A549 (cell line): Measurements from ENCODE around the gene CTCFL. TPM values are rescaled to one million over a fixed set of nuclear protein-coding genes. Genes with fewer than 3 reads are reported as not detected.

Source experiments
- ATAC-seq, 2 experiments: fragments of 200-7000 bp in 1 of 2; fragments of >200 bp in 1 of 2; cut with Nextera tagmentation in 1 of 2; cut with Tn5 transposase in 1 of 2; 3 replicates each; pipeline versions ENCODE4 v1.8.0 to v1.9.1; 2018 to 2020; ENCODE audit warnings: mild to moderate bottlenecking in 1 of 2, moderate library complexity in 1 of 2
- CTCF ChIA-PET: fragments of 300-600 bp; sonication (Branson Sonifier 250); formaldehyde crosslinking; extraction: SDS; loops from one replicate; lab custom pipeline; 2021; ENCODE audit warnings: antibody characterized with exemption, inconsistent platforms; lab: Yijun Ruan, JAX
- POLR2A ChIA-PET: fragments of 350-600 bp; formaldehyde crosslinking; extraction: SDS; loops from one replicate; lab custom pipeline; 2021; ENCODE audit warnings: antibody characterized with exemption, inconsistent platforms; lab: Yijun Ruan, JAX
- DNase-seq, 2 experiments: peaks; one replicate each; pipeline versions ENCODE4 v3.0.0 to v3.0.0-alpha.2; 2011 to 2016; ENCODE audit warnings: low read depth in 1 of 2, low spot score in 1 of 2
- FAIRE-seq: peaks from 2 replicates; lab custom pipeline; 2011; peaks lifted over from hg19 to GRCh38; lab: Jason Lieb, UNC
- H3K27ac ChIP-seq, 2 experiments: fragments of >200 bp; sonication (Bioruptor Twin); formaldehyde crosslinking; 3 replicates each; pipeline ENCODE4 v1.5.1; 2016 to 2017
- H3K4me1 ChIP-seq: fragments of >200 bp; sonication (Bioruptor Twin); formaldehyde crosslinking; 3 replicates; pipeline ENCODE4 v1.6.1; 2016
- H3K4me2 ChIP-seq: fragments of >200 bp; sonication (Bioruptor Twin); formaldehyde crosslinking; 3 replicates; pipeline ENCODE4 v1.6.1; 2016
- H3K4me3 ChIP-seq: fragments of >200 bp; sonication (Bioruptor Twin); formaldehyde crosslinking; 3 replicates; pipeline ENCODE4 v1.5.1; 2016
- H3K9me3 ChIP-seq: fragments of >200 bp; sonication (Bioruptor Twin); formaldehyde crosslinking; 3 replicates; pipeline ENCODE4 v1.6.1; 2016
- CHD4 ChIP-seq: fragments of 200-600 bp; sonication (generic); IDR thresholded peaks from 2 replicates; pipeline ENCODE4 v1.6.1; 2016; ENCODE audit warnings: antibody characterized with exemption, mild to moderate bottlenecking, borderline replicate concordance
- EHF ChIP-seq: fragments of 250-450 bp; sonication (Bioruptor Pico); IDR thresholded peaks from 2 replicates; pipeline ENCODE4 v1.5.0; 2020; ENCODE audit warnings: mild to moderate bottlenecking
- EHMT2 ChIP-seq: fragments of 200-600 bp; sonication (generic); IDR thresholded peaks from 2 replicates; pipeline ENCODE4 v1.6.1; 2016; ENCODE audit warnings: antibody characterized with exemption, low read depth, mild to moderate bottlenecking, moderate library complexity
- EP300 ChIP-seq, 2 experiments: fragments of >200 bp; sonication (Bioruptor Twin); formaldehyde crosslinking; IDR thresholded peaks; 2 replicates in 1 of 2; 3 replicates in 1 of 2; pipeline ENCODE4 v1.6.1; 2016 to 2017
- GATA3 ChIP-seq: IDR thresholded peaks from 2 replicates; pipeline ENCODE4 v1.6.1; 2012; ENCODE audit warnings: borderline replicate concordance
- HMGXB4 ChIP-seq: fragments of 250-450 bp; sonication (Bioruptor Pico); IDR thresholded peaks from 2 replicates; pipeline ENCODE4 v1.5.0; 2021; ENCODE audit warnings: mild to moderate bottlenecking, moderate library complexity, borderline replicate concordance
- JUNB ChIP-seq: fragments of >200 bp; sonication (Bioruptor Twin); formaldehyde crosslinking; IDR thresholded peaks from 2 replicates; pipeline ENCODE4 v1.6.1; 2016
- KDM1A ChIP-seq: fragments of 200-600 bp; sonication (generic); IDR thresholded peaks from 2 replicates; pipeline ENCODE4 v1.6.1; 2016; ENCODE audit warnings: low read depth, mild to moderate bottlenecking
- MAFK ChIP-seq: fragments of 450-650 bp; IDR thresholded peaks from 2 replicates; pipeline ENCODE4 v1.6.1; 2014; ENCODE audit not compliant: partially characterized antibody
- MAX ChIP-seq: IDR thresholded peaks from 2 replicates; pipeline ENCODE4 v1.6.1; 2012
- MAZ ChIP-seq: fragments of 150-350 bp; IDR thresholded peaks from 2 replicates; pipeline ENCODE4 v1.6.1; 2014; ENCODE audit warnings: antibody characterized with exemption, low read depth, low read length, borderline replicate concordance
- MYC ChIP-seq: IDR thresholded peaks from 2 replicates; pipeline ENCODE4 v1.6.1; 2012; ENCODE audit warnings: mild to moderate bottlenecking, inconsistent platforms, low read length, improper control_type of control experiment, borderline replicate concordance
- PHF8 ChIP-seq: fragments of 200-600 bp; sonication (generic); IDR thresholded peaks from 2 replicates; pipeline ENCODE4 v1.6.1; 2016; ENCODE audit warnings: low read depth, mild to moderate bottlenecking, antibody characterized with exemption, moderate library complexity, borderline replicate concordance
- RARB ChIP-seq: fragments of 250-450 bp; sonication (Bioruptor Pico); IDR thresholded peaks from 2 replicates; pipeline ENCODE4 v1.8.0; 2021; ENCODE audit warnings: mild to moderate bottlenecking, moderate library complexity
- RCOR1 ChIP-seq: fragments of 150-350 bp; IDR thresholded peaks from 2 replicates; pipeline ENCODE4 v1.6.1; 2014; ENCODE audit warnings: antibody characterized with exemption, low read length, low read depth
- REST ChIP-seq: fragments of 200-600 bp; sonication (generic); IDR thresholded peaks from 2 replicates; pipeline ENCODE4 v1.6.1; 2016; ENCODE audit warnings: antibody characterized with exemption, mild to moderate bottlenecking, moderate library complexity
- TFCP2L1 ChIP-seq: fragments of 250-450 bp; sonication (Bioruptor Pico); IDR thresholded peaks from 2 replicates; pipeline ENCODE4 v1.5.0; 2021; ENCODE audit warnings: mild to moderate bottlenecking
- TP53 ChIP-seq: fragments of 250-450 bp; sonication (Bioruptor Pico); IDR thresholded peaks from 2 replicates; pipeline ENCODE4 v1.5.0; 2021; ENCODE audit warnings: mild to moderate bottlenecking, moderate library complexity
- USF2 ChIP-seq: fragments of 450-650 bp; IDR thresholded peaks from 2 replicates; pipeline ENCODE4 v1.6.1; 2014; ENCODE audit warnings: antibody characterized with exemption
- ZFP36 ChIP-seq: fragments of 450-650 bp; IDR thresholded peaks from 2 replicates; pipeline ENCODE4 v1.6.1; 2014; ENCODE audit warnings: borderline replicate concordance; ENCODE audit not compliant: partially characterized antibody
- WGBS: methylation state at CpG from one replicate; pipeline ENCODE4 v1.1.6; 2017; ENCODE audit errors: missing lambda C conversion rate; 5-methylcytosine and 5-hydroxymethylcytosine counted together
- polyA plus RNA-seq, 4 experiments: library from polyadenylated mRNA; depleted of rRNA in 3 of 4; stranded (reverse); fragments of >200 nt; fragmentation: RNase III in 1 of 4; extraction: RNeasy Plus Mini Kit Qiagen cat#74134 plus additional on column Dnase treatment in 1 of 4; gene quantifications; 2 replicates in 3 of 4; 3 replicates in 1 of 4; pipeline ENCODE4 v1.2.3, GENCODE V29; 2011 to 2017

CTCFL gene
- polyA plus RNA-seq, 2 of the 4 experiments (the other 2 are of a cell fraction): 0.03 TPM

- Histone ChIP-seq H3K4me3 (no peak overlapping the region), H3K4me1 (no peaks in the 10 kb centered on the region), H3K9me3 (no peaks in the 10 kb centered on the region), H3K4me2 (no peak overlapping the region), H3K27ac (no peak overlapping the region)
- POLR2A ChIA-PET: no interaction called here
- DNase-seq (no peak), ATAC-seq (no peak), FAIRE-seq (no peak)
- TF ChIP-seq TP53 (CRISPR knock-in tag): no peak
- no peak for TF ChIP-seq TFCP2L1 (CRISPR knock-in tag)
- no peak for TF ChIP-seq MAX
- TF ChIP-seq ZFP36: no peak
- no peak for TF ChIP-seq RCOR1
- no peak for TF ChIP-seq EHMT2
- TF ChIP-seq REST: no peak
- TF ChIP-seq MYC: no peak
- no peak for TF ChIP-seq CHD4
- 50% methylated on average over 3 of the region's 7 CpGs for WGBS
- CTCF ChIA-PET: interaction anchor here (0.9 kb wide), 1 partner anchor 52 kb away, joined by 3 read pairs; no protein-coding TSS in a partner anchor
These were observed 63.2 kb downstream of the CTCFL start for GRCh38 chr20:57461726-57462125.

- TF ChIP-seq RARB (CRISPR knock-in tag): no peak
- no peak for TF ChIP-seq MAZ
- no peak for TF ChIP-seq JUNB
- TF ChIP-seq GATA3: no peak
- no peak for TF ChIP-seq MYC
- no peak for TF ChIP-seq EP300 (IDR thresholded peaks at IDR 0.05)
- TF ChIP-seq KDM1A: no peak
- no peak for TF ChIP-seq HMGXB4 (CRISPR knock-in tag)
- no peak for TF ChIP-seq USF2
- TF ChIP-seq TFCP2L1 (CRISPR knock-in tag): no peak
- TF ChIP-seq EHF (CRISPR knock-in tag): no peak
- TF ChIP-seq PHF8: no peak
- TF ChIP-seq MAFK: no peak
- TF ChIP-seq, all 56 proteins: peak for 0
- Histone ChIP-seq H3K9me3 (no peaks in the 10 kb centered on the region), H3K4me1 (no peaks in the 10 kb centered on the region), H3K4me3 (no peak overlapping the region), H3K4me2 (no peak overlapping the region), H3K27ac (no peak overlapping the region)
- FAIRE-seq: no peak
- ChIA-PET CTCF (no interaction called here), POLR2A (no interaction called here)
- no peak for ATAC-seq
- no peak for DNase-seq
- 66% methylated on average over 11 of the region's 15 CpGs for WGBS
These were observed 64.0 kb downstream of the CTCFL start for GRCh38 chr20:57460781-57461465.
